ENCODE results near the gene C11orf97. TPM values are rescaled to one million over a fixed set of nuclear protein-coding genes. Genes with fewer than 3 reads are reported as not detected.
A peak's percentile ranks its signal among the peaks of the same experiment; 100 is the strongest.

Gene C11orf97
- total and polyA plus RNA-seq, 2 of the 13 experiments (the other 11 are each of a cell fraction or from before 2014, with no cell fraction given) = 0.35 TPM; not detected in 1

- TF ChIP-seq PRDM10 (CRISPR knock-in tag; IDR thresholded peaks at IDR 0.05; ENCODE audit: low read depth) = no peak
- no peak for TF ChIP-seq SP1 (IDR thresholded peaks at IDR 0.05)
- TF ChIP-seq SP1 (CRISPR knock-in tag; IDR thresholded peaks at IDR 0.05) = peak; percentile 85
- TF ChIP-seq U2AF2 (IDR thresholded peaks at IDR 0.05; ENCODE audit: low read depth, low read length) = no peak
- TF ChIP-seq ZNF577 (CRISPR knock-in tag; IDR thresholded peaks at IDR 0.05; ENCODE audit: borderline replicate concordance, low read depth) = no peak
- TF ChIP-seq ZBTB42 (CRISPR knock-in tag; IDR thresholded peaks at IDR 0.05) = no peak
- TF ChIP-seq ZNF530 (CRISPR knock-in tag; IDR thresholded peaks at IDR 0.05; ENCODE audit: low read depth) = no peak
- no peak for TF ChIP-seq HNF4A (CRISPR knock-in tag; IDR thresholded peaks at IDR 0.05)
- TF ChIP-seq ZKSCAN5 (CRISPR knock-in tag; IDR thresholded peaks at IDR 0.05) = no peak
- peak; percentile 66 for TF ChIP-seq MAX (IDR thresholded peaks at IDR 0.05)
- no peak for TF ChIP-seq ZNF432 (CRISPR knock-in tag; IDR thresholded peaks at IDR 0.05; ENCODE audit: borderline replicate concordance)
- no peak for TF ChIP-seq MEF2D (CRISPR knock-in tag; IDR thresholded peaks at IDR 0.05)
- TF ChIP-seq ISL2 (CRISPR knock-in tag; IDR thresholded peaks at IDR 0.05) = no peak
- no peak for TF ChIP-seq SALL2 (CRISPR knock-in tag; IDR thresholded peaks at IDR 0.05)
- TF ChIP-seq FOXO4 (CRISPR knock-in tag; conservative IDR thresholded peaks at IDR 0.05) = no peak
- TF ChIP-seq ZNF326 (CRISPR knock-in tag; IDR thresholded peaks at IDR 0.05; ENCODE audit: borderline replicate concordance) = no peak
- no peak for TF ChIP-seq FOXC1 (CRISPR knock-in tag; IDR thresholded peaks at IDR 0.05; ENCODE audit: borderline replicate concordance)
- peak; percentile 62 for TF ChIP-seq UBTF (CRISPR knock-in tag; IDR thresholded peaks at IDR 0.05)
- no peak for TF ChIP-seq ZBTB10 (CRISPR knock-in tag; IDR thresholded peaks at IDR 0.05; ENCODE audit: borderline replicate concordance)
- TF ChIP-seq SATB2 (CRISPR knock-in tag; IDR thresholded peaks at IDR 0.05) = no peak
Observed at GRCh38 chr11:94493281-94494125, 18.8 kb upstream of the C11orf97 start, which contains the start of the genes ANKRD49 and MRE11 (continued).

Data from HepG2 (cell line).